HEK293 (cell line): ENCODE data around the gene CSF3R.

Experiments used
- AEBP2 ChIP-seq: fragments of 450-650 bp; formaldehyde crosslinking; IDR thresholded peaks from 2 replicates; pipeline ENCODE4 v1.5.1; 2016; ENCODE audit warnings: missing biosample characterization, missing genetic modification characterization, borderline replicate concordance
- HOXA7 ChIP-seq: sonication (generic); formaldehyde crosslinking; IDR thresholded peaks from 2 replicates; pipeline ENCODE4 v1.8.1; 2022; ENCODE audit warnings: missing genetic modification reagents, borderline replicate concordance
- KLF7 ChIP-seq: fragments of 450-650 bp; formaldehyde crosslinking; IDR thresholded peaks from 2 replicates; pipeline ENCODE4 v1.5.1; 2016; ENCODE audit warnings: missing biosample characterization, missing genetic modification characterization, borderline replicate concordance
- SCRT1 ChIP-seq: fragments of 450-650 bp; formaldehyde crosslinking; IDR thresholded peaks from 2 replicates; pipeline ENCODE4 v1.5.1; 2016; ENCODE audit warnings: missing biosample characterization, missing genetic modification characterization, borderline replicate concordance
- ZBTB20 ChIP-seq: fragments of 450-650 bp; formaldehyde crosslinking; IDR thresholded peaks from 2 replicates; pipeline ENCODE4 v1.5.1; 2016; ENCODE audit warnings: missing biosample characterization, missing genetic modification characterization
- ZBTB48 ChIP-seq: fragments of 450-650 bp; formaldehyde crosslinking; IDR thresholded peaks from 2 replicates; pipeline ENCODE4 v1.5.1; 2016; ENCODE audit warnings: missing biosample characterization, missing genetic modification characterization
- ZFP37 ChIP-seq: fragments of 450-650 bp; formaldehyde crosslinking; IDR thresholded peaks from 2 replicates; pipeline ENCODE4 v1.5.1; 2016; ENCODE audit warnings: missing biosample characterization, missing genetic modification characterization
- ZNF10 ChIP-seq: fragments of 450-650 bp; formaldehyde crosslinking; IDR thresholded peaks from 2 replicates; pipeline ENCODE4 v1.5.1; 2017; ENCODE audit warnings: missing biosample characterization, missing genetic modification characterization
- ZNF146 ChIP-seq: fragments of 450-650 bp; formaldehyde crosslinking; IDR thresholded peaks from 2 replicates; pipeline ENCODE4 v1.5.1; 2016; ENCODE audit warnings: missing biosample characterization, missing genetic modification characterization
- ZNF148 ChIP-seq: fragments of 450-650 bp; formaldehyde crosslinking; IDR thresholded peaks from 2 replicates; pipeline ENCODE4 v1.5.0; 2017; ENCODE audit warnings: missing biosample characterization, missing genetic modification characterization, borderline replicate concordance
- ZNF155 ChIP-seq: fragments of 450-650 bp; formaldehyde crosslinking; IDR thresholded peaks from 2 replicates; pipeline ENCODE4 v1.5.1; 2016; ENCODE audit warnings: missing biosample characterization, missing genetic modification characterization
- ZNF157 ChIP-seq: fragments of 450-650 bp; formaldehyde crosslinking; IDR thresholded peaks from 2 replicates; pipeline ENCODE4 v1.5.1; 2016; ENCODE audit warnings: missing biosample characterization, missing genetic modification characterization
- ZNF16 ChIP-seq: fragments of 450-650 bp; formaldehyde crosslinking; IDR thresholded peaks from 2 replicates; pipeline ENCODE4 v1.5.1; 2016; ENCODE audit warnings: low read depth, missing biosample characterization, missing genetic modification characterization
- ZNF2 ChIP-seq: fragments of 450-650 bp; formaldehyde crosslinking; IDR thresholded peaks from 2 replicates; pipeline ENCODE4 v1.5.1; 2016; ENCODE audit warnings: missing biosample characterization, missing genetic modification characterization
- ZNF23 ChIP-seq: fragments of 450-650 bp; formaldehyde crosslinking; IDR thresholded peaks from 2 replicates; pipeline ENCODE4 v1.5.1; 2016; ENCODE audit warnings: missing biosample characterization, missing genetic modification characterization, borderline replicate concordance
- ZNF239 ChIP-seq: fragments of 450-650 bp; formaldehyde crosslinking; IDR thresholded peaks from 2 replicates; pipeline ENCODE4 v1.5.1; 2016; ENCODE audit warnings: missing biosample characterization, missing genetic modification characterization
- ZNF366 ChIP-seq: fragments of 450-650 bp; formaldehyde crosslinking; conservative IDR thresholded peaks from 2 replicates; pipeline ENCODE4 v1.5.1; 2016; ENCODE audit warnings: missing biosample characterization, missing genetic modification characterization
- ZNF37A ChIP-seq: fragments of 450-650 bp; IDR thresholded peaks from 2 replicates; pipeline ENCODE4 v1.5.1; 2018; ENCODE audit warnings: missing biosample characterization, missing genetic modification characterization
- ZNF423 ChIP-seq: fragments of 450-650 bp; formaldehyde crosslinking; IDR thresholded peaks from 2 replicates; pipeline ENCODE4 v1.5.1; 2016; ENCODE audit warnings: missing biosample characterization, missing genetic modification characterization
- ZNF48 ChIP-seq: fragments of 450-650 bp; formaldehyde crosslinking; IDR thresholded peaks from 2 replicates; pipeline ENCODE4 v1.5.1; 2016; ENCODE audit warnings: missing biosample characterization, missing genetic modification characterization
- ZNF510 ChIP-seq: fragments of 450-650 bp; formaldehyde crosslinking; IDR thresholded peaks from 2 replicates; pipeline ENCODE4 v1.5.1; 2018; ENCODE audit warnings: mild to moderate bottlenecking, missing genetic modification characterization, missing biosample characterization; ENCODE audit not compliant: insufficient replicate concordance
- ZNF529 ChIP-seq: fragments of 450-650 bp; formaldehyde crosslinking; IDR thresholded peaks from 2 replicates; pipeline ENCODE4 v1.5.1; 2017; ENCODE audit warnings: missing genetic modification characterization, missing biosample characterization; ENCODE audit not compliant: insufficient replicate concordance
- ZNF549 ChIP-seq: fragments of 450-650 bp; IDR thresholded peaks from 2 replicates; pipeline ENCODE4 v1.5.1; 2018; ENCODE audit warnings: missing biosample characterization, missing genetic modification characterization, mild to moderate bottlenecking, inconsistent platforms, moderate library complexity
- ZNF639 ChIP-seq: fragments of 450-650 bp; formaldehyde crosslinking; IDR thresholded peaks from 2 replicates; pipeline ENCODE4 v1.5.1; 2016; ENCODE audit warnings: missing biosample characterization, missing genetic modification characterization
- ZNF654 ChIP-seq: fragments of 450-650 bp; formaldehyde crosslinking; IDR thresholded peaks from 2 replicates; pipeline ENCODE4 v1.5.1; 2016; ENCODE audit warnings: low read depth, missing biosample characterization, missing genetic modification characterization
- ZNF707 ChIP-seq: fragments of 450-650 bp; formaldehyde crosslinking; IDR thresholded peaks from 2 replicates; pipeline ENCODE4 v1.5.1; 2016; ENCODE audit warnings: missing biosample characterization, missing genetic modification characterization
- ZNF76 ChIP-seq: fragments of 450-650 bp; formaldehyde crosslinking; IDR thresholded peaks from 2 replicates; pipeline ENCODE4; 2016; ENCODE audit warnings: low read depth, missing biosample characterization, missing genetic modification characterization, borderline replicate concordance
- ZNF791 ChIP-seq: fragments of 450-650 bp; formaldehyde crosslinking; IDR thresholded peaks from 2 replicates; pipeline ENCODE4 v1.5.1; 2016; ENCODE audit warnings: missing biosample characterization, missing genetic modification characterization
- TF ChIP-seq, protein P1 (sequence below): fragments of 450-650 bp; formaldehyde crosslinking; IDR thresholded peaks from 2 replicates; pipeline ENCODE4 v1.5.1; 2017; ENCODE audit warnings: missing biosample characterization, missing genetic modification characterization
- TF ChIP-seq, protein P2 (sequence below): fragments of 450-650 bp; formaldehyde crosslinking; IDR thresholded peaks from 2 replicates; pipeline ENCODE4 v1.5.1; 2016; ENCODE audit warnings: missing biosample characterization, missing genetic modification characterization

The CSF3R gene

GRCh38 chr1:36450270-36450918, 32.3 kb downstream of the CSF3R start, which contains the start of gene OSCP1 (continued):
- no peak for TF ChIP-seq ZNF16 (tag by site-specific recombination)
- no peak for TF ChIP-seq ZNF37A (tag by site-specific recombination)
- no peak for TF ChIP-seq ZFP37 (tag by site-specific recombination)
- no peak for TF ChIP-seq ZNF148 (tag by site-specific recombination)
- TF ChIP-seq, protein P1, sequence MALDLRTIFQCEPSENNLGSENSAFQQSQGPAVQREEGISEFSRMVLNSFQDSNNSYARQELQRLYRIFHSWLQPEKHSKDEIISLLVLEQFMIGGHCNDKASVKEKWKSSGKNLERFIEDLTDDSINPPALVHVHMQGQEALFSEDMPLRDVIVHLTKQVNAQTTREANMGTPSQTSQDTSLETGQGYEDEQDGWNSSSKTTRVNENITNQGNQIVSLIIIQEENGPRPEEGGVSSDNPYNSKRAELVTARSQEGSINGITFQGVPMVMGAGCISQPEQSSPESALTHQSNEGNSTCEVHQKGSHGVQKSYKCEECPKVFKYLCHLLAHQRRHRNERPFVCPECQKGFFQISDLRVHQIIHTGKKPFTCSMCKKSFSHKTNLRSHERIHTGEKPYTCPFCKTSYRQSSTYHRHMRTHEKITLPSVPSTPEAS = no peak
- no peak for TF ChIP-seq ZNF48 (tag by site-specific recombination)
- TF ChIP-seq ZNF23 (tag by site-specific recombination) = no peak
- peak; percentile 65 for TF ChIP-seq ZBTB20 (tag by site-specific recombination)
- TF ChIP-seq ZNF791 (tag by site-specific recombination) = no peak
- TF ChIP-seq ZNF423 (tag by site-specific recombination) = no peak
- no peak for TF ChIP-seq SCRT1
- no peak for TF ChIP-seq ZNF366 (tag by site-specific recombination)
- TF ChIP-seq, protein P2, sequence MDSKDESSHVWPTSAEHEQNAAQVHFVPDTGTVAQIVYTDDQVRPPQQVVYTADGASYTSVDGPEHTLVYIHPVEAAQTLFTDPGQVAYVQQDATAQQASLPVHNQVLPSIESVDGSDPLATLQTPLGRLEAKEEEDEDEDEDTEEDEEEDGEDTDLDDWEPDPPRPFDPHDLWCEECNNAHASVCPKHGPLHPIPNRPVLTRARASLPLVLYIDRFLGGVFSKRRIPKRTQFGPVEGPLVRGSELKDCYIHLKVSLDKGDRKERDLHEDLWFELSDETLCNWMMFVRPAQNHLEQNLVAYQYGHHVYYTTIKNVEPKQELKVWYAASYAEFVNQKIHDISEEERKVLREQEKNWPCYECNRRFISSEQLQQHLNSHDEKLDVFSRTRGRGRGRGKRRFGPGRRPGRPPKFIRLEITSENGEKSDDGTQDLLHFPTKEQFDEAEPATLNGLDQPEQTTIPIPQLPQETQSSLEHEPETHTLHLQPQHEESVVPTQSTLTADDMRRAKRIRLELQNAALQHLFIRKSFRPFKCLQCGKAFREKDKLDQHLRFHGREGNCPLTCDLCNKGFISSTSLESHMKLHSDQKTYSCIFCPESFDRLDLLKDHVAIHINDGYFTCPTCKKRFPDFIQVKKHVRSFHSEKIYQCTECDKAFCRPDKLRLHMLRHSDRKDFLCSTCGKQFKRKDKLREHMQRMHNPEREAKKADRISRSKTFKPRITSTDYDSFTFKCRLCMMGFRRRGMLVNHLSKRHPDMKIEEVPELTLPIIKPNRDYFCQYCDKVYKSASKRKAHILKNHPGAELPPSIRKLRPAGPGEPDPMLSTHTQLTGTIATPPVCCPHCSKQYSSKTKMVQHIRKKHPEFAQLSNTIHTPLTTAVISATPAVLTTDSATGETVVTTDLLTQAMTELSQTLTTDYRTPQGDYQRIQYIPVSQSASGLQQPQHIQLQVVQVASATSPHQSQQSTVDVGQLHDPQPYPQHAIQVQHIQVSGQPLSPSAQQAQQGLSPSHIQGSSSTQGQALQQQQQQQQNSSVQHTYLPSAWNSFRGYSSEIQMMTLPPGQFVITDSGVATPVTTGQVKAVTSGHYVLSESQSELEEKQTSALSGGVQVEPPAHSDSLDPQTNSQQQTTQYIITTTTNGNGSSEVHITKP (tag by site-specific recombination) = peak; percentile 93
- no peak for TF ChIP-seq ZNF654
- no peak for TF ChIP-seq ZNF157 (tag by site-specific recombination)
- TF ChIP-seq ZNF76 = no peak; the same call in 1 of the 2 replicates
- TF ChIP-seq ZNF239 (tag by site-specific recombination) = no peak
- TF ChIP-seq ZNF2 (tag by site-specific recombination) = peak; percentile 62; the same call in 1 of the 2 replicates
- no peak for TF ChIP-seq ZNF510 (tag by site-specific recombination)
- TF ChIP-seq ZNF529 (tag by site-specific recombination) = no peak
- TF ChIP-seq ZBTB48 (tag by site-specific recombination) = peak; percentile 56; the same call in 1 of the 2 replicates
- no peak for TF ChIP-seq ZNF549 (tag by site-specific recombination)
- no peak for TF ChIP-seq ZNF639 (tag by site-specific recombination)
- 0 out of 2 replicates have a peak, but pooled peaks have one; percentile 6 for TF ChIP-seq ZNF146 (tag by site-specific recombination)
- no peak for TF ChIP-seq HOXA7
- no peak for TF ChIP-seq ZNF155 (tag by site-specific recombination)
- peak; percentile 70; the same call in 1 of the 2 replicates for TF ChIP-seq KLF7 (tag by site-specific recombination)
- no peak for TF ChIP-seq ZNF10 (tag by site-specific recombination)
- TF ChIP-seq AEBP2 = no peak
- TF ChIP-seq ZNF707 (tag by site-specific recombination) = no peak
